Stomach (tissue), 4 donors: ENCODE results near the gene TOR3A.
"Not testable (repeated sequence)": the region's sequence is repeated elsewhere in the genome, so short reads cannot be mapped to it uniquely, and the experiment has no call there.

Source experiments
- POLR2A ChIP-seq, 4 donors: fragments of 450-650 bp; IDR thresholded peaks; one replicate each; pipeline ENCODE4 v1.6.1; 2016; ENCODE audit warnings: antibody characterized with exemption in 4 of 4, control low read depth in 2 of 4, mild to moderate bottlenecking in 1 of 4, moderate library complexity in 1 of 4
- POLR2AphosphoS5 ChIP-seq, 3 donors: sonication (generic); formaldehyde crosslinking; IDR thresholded peaks; one replicate each; pipeline ENCODE4 v1.6.1; 2016; ENCODE audit warnings: antibody characterized with exemption in 3 of 3
- TF ChIP-seq, protein P1 (sequence below), 7 experiments: fragments of 450-650 bp in 4 of 7; fragments of 200-600 bp in 3 of 7; sonication (generic) in 3 of 7; IDR thresholded peaks; one replicate each; pipeline ENCODE4 v1.5.1; 2016 to 2019; ENCODE audit warnings: antibody characterized with exemption in 7 of 7, control low read depth in 2 of 7, mild to moderate bottlenecking in 1 of 7

DNA sequence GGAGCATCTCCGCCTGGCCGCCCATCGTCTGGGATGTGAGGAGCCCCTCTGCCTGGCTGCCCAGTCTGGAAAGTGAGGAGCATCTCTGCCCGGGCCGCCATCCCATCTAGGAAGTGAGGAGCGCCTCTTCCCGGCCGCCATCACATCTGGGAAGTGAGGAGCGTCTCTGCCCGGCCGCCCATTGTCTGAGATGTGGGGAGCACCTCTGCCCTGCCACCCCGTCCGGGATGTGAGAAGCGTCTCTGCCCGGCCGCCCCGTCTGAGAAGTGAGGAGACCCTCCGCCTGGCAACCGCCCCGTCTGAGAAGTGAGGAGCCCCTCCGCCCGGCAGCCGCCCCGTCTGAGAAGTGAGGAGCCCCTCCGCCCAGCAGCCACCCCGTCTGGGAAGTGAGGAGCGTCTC lies 53.3 kb downstream of the TOR3A start:
- TF ChIP-seq, protein P1, sequence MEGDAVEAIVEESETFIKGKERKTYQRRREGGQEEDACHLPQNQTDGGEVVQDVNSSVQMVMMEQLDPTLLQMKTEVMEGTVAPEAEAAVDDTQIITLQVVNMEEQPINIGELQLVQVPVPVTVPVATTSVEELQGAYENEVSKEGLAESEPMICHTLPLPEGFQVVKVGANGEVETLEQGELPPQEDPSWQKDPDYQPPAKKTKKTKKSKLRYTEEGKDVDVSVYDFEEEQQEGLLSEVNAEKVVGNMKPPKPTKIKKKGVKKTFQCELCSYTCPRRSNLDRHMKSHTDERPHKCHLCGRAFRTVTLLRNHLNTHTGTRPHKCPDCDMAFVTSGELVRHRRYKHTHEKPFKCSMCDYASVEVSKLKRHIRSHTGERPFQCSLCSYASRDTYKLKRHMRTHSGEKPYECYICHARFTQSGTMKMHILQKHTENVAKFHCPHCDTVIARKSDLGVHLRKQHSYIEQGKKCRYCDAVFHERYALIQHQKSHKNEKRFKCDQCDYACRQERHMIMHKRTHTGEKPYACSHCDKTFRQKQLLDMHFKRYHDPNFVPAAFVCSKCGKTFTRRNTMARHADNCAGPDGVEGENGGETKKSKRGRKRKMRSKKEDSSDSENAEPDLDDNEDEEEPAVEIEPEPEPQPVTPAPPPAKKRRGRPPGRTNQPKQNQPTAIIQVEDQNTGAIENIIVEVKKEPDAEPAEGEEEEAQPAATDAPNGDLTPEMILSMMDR (IDR thresholded peaks at IDR 0.05), result not testable (repeated sequence)
- TF ChIP-seq POLR2A, POLR2AphosphoS5 (IDR thresholded peaks at IDR 0.05): not testable (repeated sequence)
